WTC11 (cell line): Measurements from ENCODE around the gene MGAT4A. TPM values are rescaled to one million over a fixed set of nuclear protein-coding genes. Genes with fewer than 3 reads are reported as not detected.

Source experiments
- ATAC-seq: fragments of 200-7000 bp; cut with Tn5 transposase; 2 replicates; pipeline ENCODE4 v1.10.0; 2021; ENCODE audit warnings: mild to moderate bottlenecking, moderate library complexity
- CTCF ChIA-PET: fragments of 300-600 bp; sonication (Branson Sonifier 250); formaldehyde crosslinking; loops from one replicate; lab custom pipeline; 2021; ENCODE audit warnings: antibody characterized with exemption; lab: Charles Lee
- POLR2A ChIA-PET: fragments of 350-600 bp; sonication (Branson Sonifier 250); formaldehyde crosslinking; loops from one replicate; lab custom pipeline; 2021; ENCODE audit warnings: antibody characterized with exemption; lab: Charles Lee
- DNase-seq: peaks from one replicate; pipeline ENCODE4 v3.0.0; 2021; ENCODE audit warnings: low spot score
- H3K27ac Mint-ChIP-seq: 2 replicates; pipeline ENCODE4 v1.8.0; 2021; ENCODE audit warnings: mixed read lengths
- H3K27me3 Mint-ChIP-seq: 2 replicates; pipeline ENCODE4 v1.8.0; 2021; ENCODE audit warnings: low read depth, mild to moderate bottlenecking, moderate library complexity, mixed read lengths
- H3K36me3 Mint-ChIP-seq: 2 replicates; pipeline ENCODE4 v1.8.0; 2021; ENCODE audit warnings: mixed read lengths
- H3K4me1 Mint-ChIP-seq: 2 replicates; pipeline ENCODE4 v1.8.0; 2022; ENCODE audit warnings: mixed read lengths
- H3K4me3 Mint-ChIP-seq: 2 replicates; pipeline ENCODE4 v1.8.0; 2021; ENCODE audit warnings: mild to moderate bottlenecking, moderate library complexity, mixed read lengths
- H3K9me3 Mint-ChIP-seq: 2 replicates; pipeline ENCODE4 v1.8.0; 2021; ENCODE audit warnings: mixed read lengths
- CBFB ChIP-seq: sonication (generic); formaldehyde crosslinking; IDR thresholded peaks from 2 replicates; pipeline ENCODE4 v1.8.1; 2022; ENCODE audit warnings: mild to moderate bottlenecking, low read depth, missing genetic modification reagents
- FOXK1 ChIP-seq: sonication (generic); formaldehyde crosslinking; IDR thresholded peaks from 2 replicates; pipeline ENCODE4 v1.8.0; 2022; ENCODE audit warnings: mild to moderate bottlenecking, moderate library complexity, missing genetic modification reagents
- GABPB1 ChIP-seq: sonication (generic); formaldehyde crosslinking; IDR thresholded peaks from 2 replicates; pipeline ENCODE4 v1.8.1; 2023; ENCODE audit warnings: mild to moderate bottlenecking, missing genetic modification reagents
- NFATC4 ChIP-seq: fragments of 250-450 bp; sonication (Bioruptor Pico); IDR thresholded peaks from 2 replicates; pipeline ENCODE4 v1.9.0; 2021; ENCODE audit warnings: mild to moderate bottlenecking
- NFE2L1 ChIP-seq: sonication (generic); formaldehyde crosslinking; IDR thresholded peaks from 2 replicates; pipeline ENCODE4 v1.8.1; 2023; ENCODE audit warnings: missing genetic modification reagents
- TCF7 ChIP-seq: sonication (generic); formaldehyde crosslinking; IDR thresholded peaks from 2 replicates; pipeline ENCODE4 v1.8.0; 2022; ENCODE audit warnings: mild to moderate bottlenecking, low read depth, missing genetic modification reagents, moderate library complexity
- ZNF138 ChIP-seq: sonication (generic); formaldehyde crosslinking; conservative IDR thresholded peaks from 2 replicates; pipeline ENCODE4 v1.8.1; 2022; ENCODE audit warnings: mild to moderate bottlenecking, moderate library complexity, missing genetic modification reagents
- total RNA-seq: library from RNA; stranded (reverse); gene quantifications from 3 replicates; pipeline ENCODE4 v1.2.3, GENCODE V29; 2021
- TF ChIP-seq, protein P1 (sequence below): sonication (generic); formaldehyde crosslinking; IDR thresholded peaks from 2 replicates; pipeline ENCODE4 v1.8.1; 2023; ENCODE audit warnings: mild to moderate bottlenecking, missing genetic modification reagents, moderate library complexity
- TF ChIP-seq, protein P2 (sequence below): sonication (generic); formaldehyde crosslinking; IDR thresholded peaks from 2 replicates; pipeline ENCODE4 v1.8.0; 2022; ENCODE audit warnings: mild to moderate bottlenecking, missing genetic modification reagents
- TF ChIP-seq, protein P3 (sequence below): fragments of 250-450 bp; sonication (Bioruptor Pico); IDR thresholded peaks from 2 replicates; pipeline ENCODE4 v1.9.0; 2021; ENCODE audit warnings: mild to moderate bottlenecking, borderline replicate concordance
- TF ChIP-seq, protein P4 (sequence below): fragments of 250-450 bp; sonication (Bioruptor Pico); IDR thresholded peaks from 2 replicates; pipeline ENCODE4 v1.9.0; 2021; ENCODE audit warnings: moderate library complexity, mild to moderate bottlenecking, inconsistent platforms, borderline replicate concordance
- TF ChIP-seq, protein P5 (sequence below): sonication (generic); formaldehyde crosslinking; IDR thresholded peaks from 2 replicates; pipeline ENCODE4 v1.8.1; 2023; ENCODE audit warnings: mild to moderate bottlenecking, moderate library complexity, missing genetic modification reagents
- TF ChIP-seq, protein P6 (sequence below): fragments of 250-450 bp; sonication (Bioruptor Pico); IDR thresholded peaks from 2 replicates; pipeline ENCODE4 v1.9.0; 2021; ENCODE audit warnings: mild to moderate bottlenecking

The MGAT4A gene
- total RNA-seq, 1 experiment from 2014 or later: 6.7 TPM

DNA sequence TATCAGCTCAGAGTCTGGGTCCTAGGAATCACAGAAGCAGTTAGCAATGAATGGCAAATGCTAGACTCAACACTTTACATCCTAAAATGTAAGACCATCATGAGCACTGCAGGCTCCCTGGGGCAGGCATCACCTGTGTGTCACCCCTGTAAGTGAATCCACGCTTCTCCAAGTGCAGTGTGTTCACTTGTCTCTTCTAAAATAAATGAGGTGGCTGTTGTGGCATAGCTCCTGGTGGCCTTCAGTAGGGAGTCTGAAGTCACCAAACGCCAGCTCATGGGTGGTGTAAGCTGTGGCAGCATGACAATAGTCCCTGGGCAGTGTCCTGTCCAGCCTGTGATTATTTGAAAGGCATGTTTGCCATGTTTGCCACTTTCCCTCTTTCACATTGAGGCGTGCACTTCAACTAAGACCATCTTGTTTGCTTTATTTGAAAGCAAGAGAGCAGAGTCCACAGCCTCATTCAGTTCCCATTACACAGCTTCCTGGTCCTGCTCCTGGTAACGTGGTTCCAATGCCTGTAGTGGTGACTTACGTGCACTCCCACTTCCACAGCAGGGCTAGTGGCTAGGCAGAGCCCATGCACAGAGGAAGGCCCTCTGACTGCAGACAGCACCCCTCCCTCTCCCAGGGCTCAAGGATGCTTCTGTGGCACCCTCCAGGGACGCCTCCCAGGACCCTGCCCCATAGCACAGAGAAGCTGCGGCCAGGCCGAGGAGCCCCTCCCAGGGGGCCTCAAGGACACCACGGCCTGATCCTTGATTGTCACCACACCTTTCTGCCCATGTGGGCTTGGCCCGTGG is 146.9 kb downstream of the MGAT4A start:
- peaks cover 9% of the 10 kb centered on the region; the same call in 1 of the 2 replicates for H3K36me3 Mint-ChIP-seq
- no peak for DNase-seq
- CTCF ChIA-PET: interaction anchor here (0.7 to 1.4 kb wide), 3 partner anchors 15 to 96 kb away, joined by 3 to 4 read pairs (median 3); no protein-coding TSS in a partner anchor
- POLR2A ChIA-PET: no interaction called here
- 0 out of 2 replicates have a peak, but pooled peaks have one; percentile 43 for TF ChIP-seq GABPB1 (CRISPR knock-in tag)
- TF ChIP-seq, protein P1, sequence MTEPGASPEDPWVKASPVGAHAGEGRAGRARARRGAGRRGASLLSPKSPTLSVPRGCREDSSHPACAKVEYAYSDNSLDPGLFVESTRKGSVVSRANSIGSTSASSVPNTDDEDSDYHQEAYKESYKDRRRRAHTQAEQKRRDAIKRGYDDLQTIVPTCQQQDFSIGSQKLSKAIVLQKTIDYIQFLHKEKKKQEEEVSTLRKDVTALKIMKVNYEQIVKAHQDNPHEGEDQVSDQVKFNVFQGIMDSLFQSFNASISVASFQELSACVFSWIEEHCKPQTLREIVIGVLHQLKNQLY: no peak
- no peak for TF ChIP-seq FOXK1
- no peaks in the 10 kb centered on the region for H3K27me3 Mint-ChIP-seq
- no peak overlapping the region for H3K4me3 Mint-ChIP-seq
- H3K9me3 Mint-ChIP-seq: no peaks in the 10 kb centered on the region
- no peaks in the 10 kb centered on the region for H3K4me1 Mint-ChIP-seq
- no peak overlapping the region for H3K27ac Mint-ChIP-seq
- ATAC-seq: no peak

DNA sequence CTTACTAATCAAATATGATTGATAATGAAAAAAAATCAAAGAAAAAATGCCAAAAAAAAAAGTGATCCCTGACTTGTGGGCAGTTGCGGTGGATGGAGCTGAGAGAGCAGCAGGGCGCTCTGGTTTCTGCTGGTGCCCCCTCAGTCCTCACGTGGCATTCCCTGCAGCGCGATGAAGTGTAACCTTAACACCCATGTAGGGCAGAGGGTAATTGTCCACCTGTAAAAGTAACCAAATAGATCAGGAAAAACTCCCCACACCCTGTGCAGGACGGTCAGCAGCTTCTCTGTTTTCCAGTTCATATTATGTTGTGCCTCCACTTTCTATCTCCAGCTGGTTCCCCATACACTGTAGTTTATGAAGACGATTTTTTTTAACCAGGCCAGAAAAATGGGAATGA is 147.7 kb downstream of the MGAT4A start:
- DNase-seq: no peak
- ChIA-PET CTCF (interaction anchor here (1.4 kb wide), 1 partner anchor 14 kb away, joined by 3 read pairs; no protein-coding TSS in a partner anchor), POLR2A (no interaction called here)
- no peak overlapping the region for H3K4me3 Mint-ChIP-seq
- peaks cover 9% of the 10 kb centered on the region; the same call in 1 of the 2 replicates for H3K36me3 Mint-ChIP-seq
- H3K27ac Mint-ChIP-seq: no peak overlapping the region
- no peaks in the 10 kb centered on the region for H3K4me1 Mint-ChIP-seq
- no peak for ATAC-seq
- TF ChIP-seq, protein P2, sequence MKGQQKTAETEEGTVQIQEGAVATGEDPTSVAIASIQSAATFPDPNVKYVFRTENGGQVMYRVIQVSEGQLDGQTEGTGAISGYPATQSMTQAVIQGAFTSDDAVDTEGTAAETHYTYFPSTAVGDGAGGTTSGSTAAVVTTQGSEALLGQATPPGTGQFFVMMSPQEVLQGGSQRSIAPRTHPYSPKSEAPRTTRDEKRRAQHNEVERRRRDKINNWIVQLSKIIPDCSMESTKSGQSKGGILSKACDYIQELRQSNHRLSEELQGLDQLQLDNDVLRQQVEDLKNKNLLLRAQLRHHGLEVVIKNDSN: no peak
- TF ChIP-seq, protein P3, sequence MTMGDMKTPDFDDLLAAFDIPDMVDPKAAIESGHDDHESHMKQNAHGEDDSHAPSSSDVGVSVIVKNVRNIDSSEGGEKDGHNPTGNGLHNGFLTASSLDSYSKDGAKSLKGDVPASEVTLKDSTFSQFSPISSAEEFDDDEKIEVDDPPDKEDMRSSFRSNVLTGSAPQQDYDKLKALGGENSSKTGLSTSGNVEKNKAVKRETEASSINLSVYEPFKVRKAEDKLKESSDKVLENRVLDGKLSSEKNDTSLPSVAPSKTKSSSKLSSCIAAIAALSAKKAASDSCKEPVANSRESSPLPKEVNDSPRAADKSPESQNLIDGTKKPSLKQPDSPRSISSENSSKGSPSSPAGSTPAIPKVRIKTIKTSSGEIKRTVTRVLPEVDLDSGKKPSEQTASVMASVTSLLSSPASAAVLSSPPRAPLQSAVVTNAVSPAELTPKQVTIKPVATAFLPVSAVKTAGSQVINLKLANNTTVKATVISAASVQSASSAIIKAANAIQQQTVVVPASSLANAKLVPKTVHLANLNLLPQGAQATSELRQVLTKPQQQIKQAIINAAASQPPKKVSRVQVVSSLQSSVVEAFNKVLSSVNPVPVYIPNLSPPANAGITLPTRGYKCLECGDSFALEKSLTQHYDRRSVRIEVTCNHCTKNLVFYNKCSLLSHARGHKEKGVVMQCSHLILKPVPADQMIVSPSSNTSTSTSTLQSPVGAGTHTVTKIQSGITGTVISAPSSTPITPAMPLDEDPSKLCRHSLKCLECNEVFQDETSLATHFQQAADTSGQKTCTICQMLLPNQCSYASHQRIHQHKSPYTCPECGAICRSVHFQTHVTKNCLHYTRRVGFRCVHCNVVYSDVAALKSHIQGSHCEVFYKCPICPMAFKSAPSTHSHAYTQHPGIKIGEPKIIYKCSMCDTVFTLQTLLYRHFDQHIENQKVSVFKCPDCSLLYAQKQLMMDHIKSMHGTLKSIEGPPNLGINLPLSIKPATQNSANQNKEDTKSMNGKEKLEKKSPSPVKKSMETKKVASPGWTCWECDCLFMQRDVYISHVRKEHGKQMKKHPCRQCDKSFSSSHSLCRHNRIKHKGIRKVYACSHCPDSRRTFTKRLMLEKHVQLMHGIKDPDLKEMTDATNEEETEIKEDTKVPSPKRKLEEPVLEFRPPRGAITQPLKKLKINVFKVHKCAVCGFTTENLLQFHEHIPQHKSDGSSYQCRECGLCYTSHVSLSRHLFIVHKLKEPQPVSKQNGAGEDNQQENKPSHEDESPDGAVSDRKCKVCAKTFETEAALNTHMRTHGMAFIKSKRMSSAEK (CRISPR knock-in tag): no peak
- TF ChIP-seq NFE2L1 (CRISPR knock-in tag): no peak
- TF ChIP-seq ZNF138 (CRISPR knock-in tag): no peak
- TF ChIP-seq CBFB (CRISPR knock-in tag): no peak
- TF ChIP-seq GABPB1 (CRISPR knock-in tag): no peak
- TF ChIP-seq, protein P4, sequence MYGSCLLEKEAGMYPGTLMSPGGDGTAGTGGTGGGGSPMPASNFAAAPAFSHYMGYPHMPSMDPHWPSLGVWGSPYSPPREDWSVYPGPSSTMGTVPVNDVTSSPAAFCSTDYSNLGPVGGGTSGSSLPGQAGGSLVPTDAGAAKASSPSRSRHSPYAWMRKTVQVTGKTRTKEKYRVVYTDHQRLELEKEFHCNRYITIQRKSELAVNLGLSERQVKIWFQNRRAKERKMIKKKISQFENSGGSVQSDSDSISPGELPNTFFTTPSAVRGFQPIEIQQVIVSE: no peak
- TF ChIP-seq, protein P5, sequence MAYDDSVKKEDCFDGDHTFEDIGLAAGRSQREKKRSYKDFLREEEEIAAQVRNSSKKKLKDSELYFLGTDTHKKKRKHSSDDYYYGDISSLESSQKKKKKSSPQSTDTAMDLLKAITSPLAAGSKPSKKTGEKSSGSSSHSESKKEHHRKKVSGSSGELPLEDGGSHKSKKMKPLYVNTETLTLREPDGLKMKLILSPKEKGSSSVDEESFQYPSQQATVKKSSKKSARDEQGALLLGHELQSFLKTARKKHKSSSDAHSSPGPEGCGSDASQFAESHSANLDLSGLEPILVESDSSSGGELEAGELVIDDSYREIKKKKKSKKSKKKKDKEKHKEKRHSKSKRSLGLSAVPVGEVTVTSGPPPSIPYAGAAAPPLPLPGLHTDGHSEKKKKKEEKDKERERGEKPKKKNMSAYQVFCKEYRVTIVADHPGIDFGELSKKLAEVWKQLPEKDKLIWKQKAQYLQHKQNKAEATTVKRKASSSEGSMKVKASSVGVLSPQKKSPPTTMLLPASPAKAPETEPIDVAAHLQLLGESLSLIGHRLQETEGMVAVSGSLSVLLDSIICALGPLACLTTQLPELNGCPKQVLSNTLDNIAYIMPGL (CRISPR knock-in tag): no peak
- no peak for TF ChIP-seq TCF7
- TF ChIP-seq, protein P6, sequence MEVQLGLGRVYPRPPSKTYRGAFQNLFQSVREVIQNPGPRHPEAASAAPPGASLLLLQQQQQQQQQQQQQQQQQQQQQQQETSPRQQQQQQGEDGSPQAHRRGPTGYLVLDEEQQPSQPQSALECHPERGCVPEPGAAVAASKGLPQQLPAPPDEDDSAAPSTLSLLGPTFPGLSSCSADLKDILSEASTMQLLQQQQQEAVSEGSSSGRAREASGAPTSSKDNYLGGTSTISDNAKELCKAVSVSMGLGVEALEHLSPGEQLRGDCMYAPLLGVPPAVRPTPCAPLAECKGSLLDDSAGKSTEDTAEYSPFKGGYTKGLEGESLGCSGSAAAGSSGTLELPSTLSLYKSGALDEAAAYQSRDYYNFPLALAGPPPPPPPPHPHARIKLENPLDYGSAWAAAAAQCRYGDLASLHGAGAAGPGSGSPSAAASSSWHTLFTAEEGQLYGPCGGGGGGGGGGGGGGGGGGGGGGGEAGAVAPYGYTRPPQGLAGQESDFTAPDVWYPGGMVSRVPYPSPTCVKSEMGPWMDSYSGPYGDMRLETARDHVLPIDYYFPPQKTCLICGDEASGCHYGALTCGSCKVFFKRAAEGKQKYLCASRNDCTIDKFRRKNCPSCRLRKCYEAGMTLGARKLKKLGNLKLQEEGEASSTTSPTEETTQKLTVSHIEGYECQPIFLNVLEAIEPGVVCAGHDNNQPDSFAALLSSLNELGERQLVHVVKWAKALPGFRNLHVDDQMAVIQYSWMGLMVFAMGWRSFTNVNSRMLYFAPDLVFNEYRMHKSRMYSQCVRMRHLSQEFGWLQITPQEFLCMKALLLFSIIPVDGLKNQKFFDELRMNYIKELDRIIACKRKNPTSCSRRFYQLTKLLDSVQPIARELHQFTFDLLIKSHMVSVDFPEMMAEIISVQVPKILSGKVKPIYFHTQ (CRISPR knock-in tag): no peak
- TF ChIP-seq NFATC4: no peak
- H3K9me3 Mint-ChIP-seq: no peaks in the 10 kb centered on the region
- no peaks in the 10 kb centered on the region for H3K27me3 Mint-ChIP-seq
